Transverse colon (tissue), 4 donors: Measurements from ENCODE around the gene TNRC6C.
A peak's percentile ranks its signal among the peaks of the same experiment; 100 is the strongest.

ENCODE experiments used
- CTCF ChIP-seq, 5 experiments: fragments of 200-600 bp in 3 of 5; fragments of 450-650 bp in 2 of 5; sonication (generic) in 3 of 5; IDR thresholded peaks; 1 replicate in 2 of 5; 2 replicates in 3 of 5; pipeline ENCODE4 v1.5.1; 2016 to 2017; ENCODE audit warnings: antibody characterized with exemption in 5 of 5, inconsistent platforms in 3 of 5, mild to moderate bottlenecking in 2 of 5, moderate library complexity in 1 of 5
- EP300 ChIP-seq: sonication (generic); formaldehyde crosslinking; IDR thresholded peaks from one replicate; pipeline ENCODE4 v1.6.1; 2017; ENCODE audit warnings: antibody characterized with exemption, low read depth
- POLR2A ChIP-seq: fragments of 450-650 bp; IDR thresholded peaks from one replicate; pipeline ENCODE4 v1.6.1; 2016; ENCODE audit warnings: antibody characterized with exemption, mild to moderate bottlenecking, moderate library complexity
- POLR2AphosphoS5 ChIP-seq, 3 donors: sonication (generic); formaldehyde crosslinking; IDR thresholded peaks; one replicate each; pipeline ENCODE4 v1.6.1; 2016; ENCODE audit warnings: antibody characterized with exemption in 3 of 3

GRCh38 chr17:78127239-78127887 lies 168.9 kb downstream of the TNRC6C start:
- TF ChIP-seq CTCF (IDR thresholded peaks at IDR 0.05) (no peak), POLR2A (peak; percentile 47), EP300 (no peak), POLR2AphosphoS5 (IDR thresholded peaks at IDR 0.05) (peak; percentile 47 to 60 (median 48))
